HG03097 (cell line): Measurements from ENCODE around the gene TENT5C.
A peak's percentile ranks its signal among the peaks of the same experiment; 100 is the strongest.

Source experiments
- ATAC-seq: cut with Tn5 transposase; IDR thresholded peaks from one replicate; pipeline ENCODE4 v1.9.1; 2021; ENCODE audit not compliant: unreplicated experiment, low FRiP score

Gene TENT5C

DNA sequence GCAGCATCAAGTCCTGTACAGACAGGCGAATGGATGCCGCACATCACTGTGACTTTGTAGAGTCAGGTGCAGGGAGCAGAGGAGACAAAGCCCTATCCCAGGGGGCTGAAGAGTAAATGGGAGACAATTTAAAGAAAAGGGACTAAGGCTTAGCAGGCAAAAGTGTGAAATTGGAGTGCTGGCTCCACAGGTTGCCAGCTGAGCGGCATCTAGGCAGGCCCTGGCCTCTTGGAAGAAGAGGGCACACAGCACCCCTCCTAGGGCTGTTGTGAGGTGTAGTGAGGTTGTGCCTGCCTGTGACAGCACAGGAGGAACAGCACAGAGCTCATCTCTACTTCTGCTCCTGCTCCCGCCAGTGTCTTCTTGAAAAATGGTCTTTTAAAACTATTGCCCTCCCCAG lies 47.3 kb downstream of the TENT5C start:
- ATAC-seq, result no peak

- peak; percentile 2 for ATAC-seq
These were observed 48.1 kb downstream of the TENT5C start for GRCh38 chr1:117653732-117654492.

GRCh38 chr1:117654493-117655219 lies 48.8 kb downstream of the TENT5C start:
- ATAC-seq, result peak; percentile 90

- ATAC-seq, result no peak
These were observed 49.4 kb downstream of the TENT5C start for GRCh38 chr1:117655220-117655577.

- peak; percentile 26 for ATAC-seq
These were observed 50.4 kb downstream of the TENT5C start for GRCh38 chr1:117656202-117656641.

DNA sequence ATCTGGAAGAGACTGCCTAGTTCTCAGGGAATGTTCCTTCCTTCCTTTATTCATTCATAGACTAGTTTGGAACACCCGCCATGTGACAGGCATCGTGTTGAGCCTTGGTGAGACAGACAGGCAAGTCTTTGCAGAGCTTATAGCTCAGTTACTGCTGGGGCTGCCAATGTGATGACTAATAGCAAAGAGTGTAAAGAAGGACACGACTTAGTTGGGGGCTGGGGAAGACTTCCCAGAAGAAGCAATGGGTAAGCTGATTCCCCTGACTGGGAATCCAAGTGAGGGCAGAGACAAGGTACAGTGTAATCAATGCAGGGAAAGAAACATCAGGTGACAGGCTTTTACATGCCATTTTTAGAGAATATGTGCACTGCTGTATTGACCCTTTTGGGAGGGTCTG lies 51.2 kb downstream of the TENT5C start:
- ATAC-seq, result no peak

- no peak for ATAC-seq
These were observed 52.3 kb downstream of the TENT5C start for GRCh38 chr1:117657949-117658660.

- peak; percentile 28 for ATAC-seq
These were observed 52.8 kb downstream of the TENT5C start for GRCh38 chr1:117658676-117659075.

DNA sequence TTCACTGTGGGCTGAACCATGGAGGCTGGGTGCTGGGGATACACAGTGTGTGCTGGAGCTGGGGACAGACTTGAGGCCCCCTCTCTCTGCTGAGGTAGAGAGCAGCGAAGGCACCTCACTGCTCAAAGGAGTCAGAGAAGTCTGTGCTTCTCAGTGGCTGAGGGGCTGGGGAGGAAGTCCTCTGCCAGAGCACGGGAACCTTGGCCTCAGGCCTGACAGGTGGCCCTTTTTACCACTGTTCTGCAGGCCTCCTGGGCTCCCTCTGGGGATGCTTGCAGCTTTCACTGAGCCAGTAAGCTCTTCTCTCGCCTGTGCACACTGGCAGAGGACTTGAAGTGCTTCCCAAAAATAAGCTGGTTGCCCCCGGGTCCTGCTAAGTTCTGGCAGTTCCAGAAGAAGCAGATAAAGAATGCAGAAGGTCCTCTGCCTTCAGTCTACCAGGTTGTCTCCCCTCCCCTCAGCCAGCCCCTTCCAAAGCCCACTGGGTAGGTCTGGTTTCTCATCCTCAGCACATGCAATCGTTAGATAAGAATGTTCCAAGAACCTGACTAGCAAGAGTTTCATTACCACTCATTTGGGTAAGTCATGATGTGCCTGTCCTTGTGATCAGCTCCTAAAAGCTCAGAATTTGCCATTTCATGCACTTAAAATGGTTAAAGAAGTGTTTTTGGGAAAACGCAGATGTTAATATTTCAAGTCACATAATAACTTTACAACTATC lies 53.9 kb downstream of the TENT5C start:
- ATAC-seq, result no peak

GRCh38 chr1:117660271-117660965 lies 54.6 kb downstream of the TENT5C start:
- no peak for ATAC-seq

GRCh38 chr1:117661027-117661426 lies 55.2 kb downstream of the TENT5C start:
- ATAC-seq, result no peak

DNA sequence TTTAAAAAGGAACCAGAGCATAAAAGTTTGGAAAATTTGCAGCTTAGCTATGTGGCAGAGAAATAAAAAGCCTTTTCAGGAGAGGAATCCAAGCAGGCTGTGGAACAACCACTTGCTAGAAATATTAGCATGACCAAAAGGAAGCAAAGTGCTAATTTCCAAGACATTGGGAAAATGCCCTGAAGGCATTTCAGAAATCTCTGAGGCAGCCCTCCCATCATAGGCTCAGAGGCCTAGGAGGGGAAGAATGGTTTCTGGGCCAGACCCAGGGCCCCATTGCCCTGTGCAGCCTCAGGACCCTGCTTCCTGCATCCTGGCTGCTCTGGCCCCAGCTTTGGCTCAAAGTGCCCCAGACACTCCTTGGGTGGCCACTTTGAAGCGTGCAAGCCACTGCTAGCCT lies 56.8 kb downstream of the TENT5C start:
- ATAC-seq, result no peak

- ATAC-seq, result no peak
These were observed 57.5 kb downstream of the TENT5C start for GRCh38 chr1:117663156-117663902.

DNA sequence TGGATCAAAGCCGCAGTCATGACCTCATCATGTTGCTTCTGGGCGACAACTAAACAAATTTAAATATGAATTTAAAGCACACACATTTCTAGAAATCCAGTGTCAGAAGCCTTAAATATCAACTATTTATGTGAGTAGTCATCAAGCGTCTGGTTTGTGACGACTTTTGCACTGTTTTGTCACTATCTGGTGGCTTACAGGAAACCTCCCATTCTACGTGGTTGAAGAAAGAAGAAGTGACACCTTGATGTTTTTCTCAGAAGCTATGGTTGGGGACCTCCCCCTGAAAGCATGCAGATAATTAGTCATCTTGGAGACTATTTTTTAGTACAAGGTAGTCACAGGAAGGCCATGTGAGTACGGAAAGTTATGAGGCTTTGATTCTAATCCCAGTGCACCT lies 58.5 kb downstream of the TENT5C start:
- ATAC-seq, result peak; percentile 95

- ATAC-seq, result no peak
These were observed 59.9 kb downstream of the TENT5C start for GRCh38 chr1:117665556-117666270.

DNA sequence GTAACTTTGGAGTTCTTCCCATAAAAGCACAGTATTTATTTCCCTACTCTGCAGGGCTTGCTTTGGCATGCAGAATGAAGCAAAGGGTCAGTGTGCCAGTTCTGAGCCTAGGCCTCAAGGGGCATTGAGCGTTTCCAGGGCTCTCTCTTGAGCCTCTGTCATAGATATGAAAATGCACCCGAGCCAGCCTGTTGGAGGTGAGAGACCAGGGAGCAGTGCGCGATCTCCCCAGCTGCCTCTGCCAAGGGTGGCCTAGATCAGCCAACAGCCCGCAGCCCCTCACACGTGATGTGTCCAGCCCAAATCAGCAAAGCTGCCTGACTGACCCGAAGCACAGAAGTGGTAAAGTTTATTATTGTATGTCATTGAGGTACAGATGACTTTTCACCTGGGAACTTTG lies 63.7 kb downstream of the TENT5C start:
- ATAC-seq, result no peak

DNA sequence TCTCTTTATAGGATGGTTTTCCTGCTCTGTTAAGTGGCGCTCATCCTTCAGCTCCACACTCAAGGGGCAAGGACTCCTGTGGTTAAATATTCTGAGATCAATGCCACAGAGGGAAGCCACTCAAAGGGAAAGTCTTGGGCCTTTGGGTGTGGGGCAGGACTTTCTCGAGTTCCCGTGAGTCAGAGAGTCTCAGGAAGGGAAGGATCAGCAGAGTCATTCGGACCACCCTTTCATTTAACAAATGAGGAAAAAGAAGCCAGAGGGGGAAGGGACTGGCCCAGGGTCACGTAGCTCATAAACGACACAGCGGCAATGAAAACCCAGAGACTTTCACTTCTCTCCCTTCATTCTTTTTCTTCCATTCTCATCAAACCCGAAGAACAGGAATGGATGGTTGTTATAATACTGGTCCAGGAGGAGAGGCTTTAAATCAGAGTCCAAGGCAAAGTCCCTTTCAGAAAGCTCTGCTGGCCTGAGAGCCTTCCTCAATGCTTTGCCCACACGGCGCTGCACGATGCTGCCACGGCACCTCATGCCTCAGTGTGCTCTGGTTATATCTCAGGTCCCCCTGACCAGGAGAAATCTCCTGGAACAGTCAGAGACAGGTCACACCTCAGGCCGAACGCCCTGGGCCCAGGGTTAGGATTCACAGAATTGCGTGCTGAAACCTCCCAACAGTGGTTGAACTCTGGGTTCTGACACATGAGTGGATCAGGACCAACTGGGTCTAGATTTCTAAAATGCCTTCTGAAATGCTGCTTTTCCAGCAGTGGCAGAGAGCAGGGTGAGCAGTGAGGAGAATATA lies 65.3 kb downstream of the TENT5C start:
- no peak for ATAC-seq
